HG03442 (cell line): ENCODE data around the gene SLC50A1.
A peak's percentile ranks its signal among the peaks of the same experiment; 100 is the strongest.

ENCODE experiments used
- ATAC-seq: cut with Tn5 transposase; IDR thresholded peaks from one replicate; pipeline ENCODE4 v1.9.1; 2021; ENCODE audit warnings: mild to moderate bottlenecking, moderate library complexity; ENCODE audit not compliant: unreplicated experiment

SLC50A1 gene

DNA sequence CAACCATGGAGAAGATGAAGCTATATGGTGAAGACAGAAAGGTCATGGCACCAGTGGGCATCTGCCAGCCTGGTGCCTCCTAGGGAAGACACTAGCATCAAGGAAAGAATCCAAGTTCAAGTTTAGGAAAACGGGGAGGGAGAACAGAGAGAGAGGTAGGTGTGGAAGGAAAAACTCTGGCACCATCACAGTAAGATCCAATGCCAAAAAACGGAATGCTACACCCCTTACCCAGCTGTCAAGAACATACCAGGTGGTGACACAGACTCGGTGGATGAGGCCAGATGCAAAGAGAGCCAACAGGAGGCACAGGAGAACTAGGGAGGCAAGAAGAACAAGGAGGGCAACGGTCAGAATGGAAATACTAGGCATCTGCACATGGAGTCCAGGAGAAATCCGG, 33.9 kb downstream of the SLC50A1 start:
- no peak for ATAC-seq

GRCh38 chr1:155170101-155170785, 34.6 kb downstream of the SLC50A1 start:
- ATAC-seq, result no peak

DNA sequence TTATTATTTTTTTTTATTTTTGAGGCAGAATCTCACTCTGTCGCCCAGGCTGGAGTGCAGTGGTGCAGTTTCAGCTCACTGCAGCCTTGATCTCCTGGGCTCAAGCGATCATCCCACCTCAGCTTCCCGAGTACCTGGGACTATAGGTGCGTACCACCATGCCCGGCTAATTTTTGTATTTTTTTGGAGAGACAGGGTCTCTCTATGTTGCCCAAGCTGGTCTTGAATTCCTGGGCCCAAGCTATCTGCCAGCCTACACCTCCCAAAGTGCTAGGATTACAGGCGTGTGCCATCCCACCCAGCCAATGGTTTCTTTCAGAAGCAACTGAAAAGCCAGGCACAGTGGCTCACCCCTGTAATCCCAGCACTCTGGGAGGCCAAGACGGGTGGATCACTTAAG, 35.2 kb downstream of the SLC50A1 start:
- ATAC-seq, result no peak

GRCh38 chr1:155171836-155172731, 36.4 kb downstream of the SLC50A1 start:
- no peak for ATAC-seq

DNA sequence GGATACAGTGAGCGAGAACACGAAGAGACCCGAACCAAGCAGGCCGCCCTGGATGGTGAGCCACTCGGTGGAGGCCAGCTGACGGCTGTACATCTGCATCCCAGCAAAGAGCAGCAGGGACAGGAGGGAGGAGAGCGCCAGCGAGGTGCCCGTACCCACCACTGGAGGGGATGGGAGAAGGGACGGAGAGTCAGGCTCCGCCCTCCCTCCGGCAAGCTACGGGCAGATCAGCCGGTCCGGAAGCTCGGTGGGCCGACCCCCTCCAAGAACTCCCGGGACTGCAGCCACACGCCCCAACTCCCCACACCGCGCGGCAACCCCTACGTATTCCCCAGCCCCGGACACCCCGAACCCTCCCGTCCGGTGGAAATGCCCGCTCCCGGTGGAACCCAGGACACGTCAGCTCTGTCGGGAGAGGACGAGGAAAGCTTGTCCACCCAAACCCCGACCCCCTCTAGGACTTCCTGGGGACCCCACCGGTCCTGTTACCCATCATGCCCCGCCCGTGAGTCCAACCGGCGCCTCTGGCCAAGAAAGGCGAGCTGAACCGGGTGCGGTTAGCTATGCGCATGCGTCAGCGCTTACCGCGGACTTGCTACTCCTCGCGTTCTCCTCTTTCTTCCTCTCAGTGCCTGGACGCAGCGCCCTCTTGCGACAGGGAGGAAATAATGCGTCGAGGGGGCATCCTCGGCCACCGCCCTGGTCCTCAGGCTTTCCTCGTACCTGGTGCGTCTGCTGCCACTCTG, 37.3 kb downstream of the SLC50A1 start, which contains the start of gene KRTCAP2:
Gene KRTCAP2 (minus strand): TSS at position 573 of the 746 bp plus-strand sequence. CDS start 80 bp downstream, at position 493.
- peak; percentile 69 for ATAC-seq

- ATAC-seq, result no peak
These were observed 38.0 kb downstream of the SLC50A1 start, which contains the start of gene TRIM46 for GRCh38 chr1:155173478-155174323. Gene TRIM46 (plus strand): TSS chr1:155173849. CDS start chr1:155173967, 118 bp downstream.

DNA sequence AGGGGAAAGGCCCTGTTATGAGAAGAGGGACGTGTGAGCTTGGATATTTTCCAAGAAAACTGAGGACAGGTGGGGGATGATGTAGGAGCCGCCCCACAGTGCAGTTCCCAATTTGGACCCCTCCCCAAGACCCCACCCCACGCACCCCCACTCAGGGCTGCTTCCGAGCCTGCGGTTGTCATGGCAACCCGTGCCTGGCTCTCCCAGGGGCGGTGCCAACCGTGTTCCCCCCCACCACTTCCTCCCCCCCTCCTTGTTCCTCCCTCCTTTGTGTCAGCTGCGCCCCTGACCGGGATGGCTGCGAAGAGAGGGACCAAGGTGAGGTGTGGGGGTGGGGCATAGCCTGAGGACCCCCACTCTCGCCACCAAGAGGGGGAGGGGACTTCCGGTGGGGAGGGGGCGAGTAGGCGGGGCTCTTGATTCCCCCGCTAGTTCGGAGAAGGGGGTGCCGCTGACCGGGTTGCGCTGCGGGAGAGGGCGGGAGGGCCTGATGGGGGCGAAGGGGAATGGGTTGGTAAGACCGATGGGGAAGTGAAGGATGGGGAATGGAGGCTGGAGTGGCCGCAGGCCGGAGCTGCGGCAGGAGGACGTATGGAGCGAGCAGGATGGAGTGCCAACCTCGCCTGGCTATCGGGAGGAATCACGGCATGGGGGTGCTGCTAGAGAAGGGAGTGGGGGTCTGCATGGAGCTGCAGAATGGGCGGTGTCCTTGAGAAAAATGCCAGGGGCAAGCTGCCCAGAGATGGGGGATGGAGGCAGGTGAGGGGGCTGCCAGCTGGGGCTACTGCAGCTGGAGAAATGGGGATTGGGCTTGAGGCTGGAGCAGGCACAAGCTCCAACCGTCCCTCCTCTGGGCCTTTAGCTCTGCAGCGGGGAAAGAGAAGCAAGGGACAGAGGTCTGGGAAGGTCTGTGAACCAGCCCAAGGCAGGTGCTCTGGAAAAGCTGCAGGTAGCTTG, 39.0 kb downstream of the SLC50A1 start:
- ATAC-seq, result no peak

DNA sequence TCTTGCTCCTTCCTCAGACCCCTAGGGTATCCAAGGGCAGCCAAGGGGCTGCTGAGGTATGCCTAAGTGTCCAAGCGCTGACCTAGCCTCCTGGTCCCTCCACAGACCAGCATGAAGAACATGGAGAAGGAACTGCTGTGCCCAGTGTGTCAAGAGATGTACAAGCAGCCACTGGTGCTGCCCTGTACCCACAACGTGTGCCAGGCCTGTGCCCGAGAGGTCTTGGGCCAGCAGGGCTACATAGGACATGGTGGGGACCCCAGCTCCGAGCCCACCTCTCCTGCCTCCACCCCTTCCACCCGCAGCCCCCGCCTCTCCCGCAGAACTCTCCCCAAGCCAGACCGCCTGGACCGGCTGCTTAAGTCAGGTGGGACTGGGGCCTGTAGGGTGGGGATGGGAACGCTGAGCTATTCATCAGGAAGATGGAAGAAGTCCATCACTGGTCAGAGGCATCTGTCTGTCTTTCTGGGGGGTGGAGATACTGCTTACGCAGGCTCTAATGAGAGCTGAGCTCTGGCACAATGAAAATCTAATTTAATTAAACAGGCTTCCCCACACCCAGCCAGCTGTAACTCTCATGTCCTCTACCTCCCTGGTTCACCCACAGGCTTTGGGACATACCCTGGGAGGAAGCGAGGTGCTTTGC, 39.8 kb downstream of the SLC50A1 start:
- no peak for ATAC-seq

DNA sequence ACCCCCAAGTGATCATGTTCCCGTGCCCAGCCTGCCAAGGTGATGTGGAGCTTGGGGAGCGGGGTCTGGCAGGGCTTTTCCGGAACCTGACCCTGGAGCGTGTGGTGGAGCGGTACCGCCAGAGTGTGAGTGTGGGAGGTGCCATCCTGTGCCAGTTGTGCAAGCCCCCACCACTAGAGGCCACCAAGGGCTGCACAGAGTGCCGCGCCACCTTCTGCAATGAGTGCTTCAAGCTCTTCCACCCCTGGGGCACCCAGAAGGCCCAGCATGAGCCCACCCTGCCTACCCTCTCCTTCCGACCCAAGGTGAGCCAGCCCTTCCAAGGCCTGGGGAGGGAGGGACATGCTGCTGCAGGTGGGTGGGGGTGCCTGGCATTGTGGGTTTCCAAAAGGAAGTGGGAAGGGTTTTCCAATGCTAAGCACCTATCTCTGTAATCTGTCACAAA, 40.3 kb downstream of the SLC50A1 start:
- ATAC-seq, result no peak

DNA sequence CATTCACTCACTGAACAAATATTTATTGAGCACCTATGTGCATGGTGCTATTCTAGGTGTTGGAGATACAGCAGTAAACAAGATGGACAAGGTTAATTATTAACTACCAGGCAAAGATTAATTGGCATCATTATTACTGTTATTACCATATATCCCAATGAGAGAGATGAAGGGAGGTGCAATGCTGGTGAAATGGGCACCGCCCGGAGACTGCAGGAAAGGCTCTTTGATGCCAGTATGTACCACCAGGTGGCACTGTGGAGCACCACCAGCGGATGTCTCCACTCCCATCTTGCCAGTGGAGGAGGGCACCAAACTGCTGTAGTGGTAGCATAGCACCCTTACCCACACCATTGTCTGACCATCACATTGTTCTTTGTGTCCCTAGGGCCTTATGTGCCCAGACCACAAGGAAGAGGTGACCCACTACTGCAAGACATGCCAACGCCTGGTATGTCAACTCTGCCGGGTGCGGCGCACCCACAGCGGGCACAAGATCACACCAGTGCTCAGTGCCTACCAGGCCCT, 41.0 kb downstream of the SLC50A1 start:
- ATAC-seq, result no peak

DNA sequence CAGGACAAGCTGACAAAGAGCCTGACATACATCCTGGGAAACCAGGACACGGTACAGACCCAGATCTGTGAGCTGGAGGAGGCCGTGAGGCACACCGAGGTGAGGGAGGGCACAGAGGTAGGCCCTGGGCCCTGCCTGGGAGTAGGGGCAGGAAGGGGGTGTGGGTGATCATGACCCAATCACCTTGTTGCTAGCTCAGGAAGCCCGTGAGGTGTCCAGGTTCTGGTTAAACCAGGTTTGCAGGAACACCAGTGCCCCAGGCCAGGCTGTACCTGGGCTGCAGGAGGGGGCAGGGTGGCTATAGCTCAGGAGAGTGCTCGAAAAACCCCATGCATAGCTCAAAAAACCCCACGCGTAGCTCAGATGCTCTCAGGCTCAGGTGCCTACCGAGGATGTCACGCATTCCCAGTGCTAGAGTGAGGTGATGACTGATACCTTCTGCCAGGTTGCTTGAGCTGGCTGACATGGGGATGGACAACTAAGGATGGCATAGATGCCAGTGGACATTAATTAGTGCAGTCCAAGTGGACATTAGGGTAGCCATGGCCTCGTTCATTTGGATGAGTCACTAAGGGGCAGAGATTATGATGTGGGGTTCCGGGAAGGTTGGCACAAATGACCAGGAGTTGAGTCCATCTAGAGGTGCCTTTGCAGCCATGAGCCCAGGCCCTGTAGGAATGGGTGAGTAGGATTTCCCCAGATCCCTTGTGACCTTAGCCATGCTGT, 41.7 kb downstream of the SLC50A1 start:
- ATAC-seq, result no peak

- ATAC-seq, result no peak
These were observed 42.2 kb downstream of the SLC50A1 start for GRCh38 chr1:155177918-155178281.

- ATAC-seq, result no peak
These were observed 42.9 kb downstream of the SLC50A1 start for GRCh38 chr1:155178441-155179111.

DNA sequence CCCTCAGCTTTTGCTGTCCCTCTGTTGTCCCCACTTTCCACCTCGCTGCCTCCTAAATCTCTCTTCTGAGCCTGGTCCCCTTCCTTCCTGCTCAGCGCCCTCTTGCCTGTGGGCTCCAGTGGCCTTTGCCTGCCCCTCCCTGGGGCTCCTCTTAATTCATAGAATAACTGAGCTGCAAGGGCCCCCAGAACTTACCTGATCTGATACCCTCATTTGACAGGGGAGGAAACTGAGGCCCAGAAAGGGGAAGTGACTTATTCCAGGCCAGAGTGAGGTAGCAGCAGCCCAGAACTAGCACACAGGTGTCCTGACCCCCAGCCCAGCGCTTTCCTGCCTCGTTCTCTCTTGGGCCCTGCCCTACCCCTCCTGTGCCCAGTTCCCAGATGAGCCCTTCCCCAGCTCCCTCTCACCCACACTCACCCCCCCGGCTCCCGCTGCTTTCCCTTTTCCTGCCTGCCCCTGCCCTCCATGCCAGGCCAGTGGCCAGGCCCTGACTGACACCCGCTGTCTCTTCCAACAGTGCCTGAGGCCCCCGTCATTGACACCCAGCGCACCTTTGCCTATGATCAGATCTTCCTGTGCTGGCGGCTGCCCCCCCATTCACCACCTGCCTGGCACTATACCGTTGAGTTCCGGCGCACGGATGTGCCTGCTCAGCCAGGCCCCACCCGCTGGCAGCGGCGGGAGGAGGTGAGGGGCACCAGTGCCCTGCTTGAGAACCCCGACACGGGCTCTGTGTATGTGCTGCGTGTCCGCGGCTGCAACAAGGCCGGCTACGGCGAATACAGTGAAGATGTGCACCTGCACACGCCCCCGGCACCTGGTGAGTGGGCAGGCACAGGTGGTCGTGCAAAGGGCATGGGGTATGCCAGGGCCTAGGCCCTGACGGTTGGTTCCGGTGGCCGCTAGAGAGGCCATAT, 43.7 kb downstream of the SLC50A1 start:
- ATAC-seq, result no peak

- ATAC-seq, result no peak
These were observed 45.9 kb downstream of the SLC50A1 start for GRCh38 chr1:155181371-155182051.
